WERI-Rb-1 (cell line): ENCODE results near the gene SLC24A4.
A peak's percentile ranks its signal among the peaks of the same experiment; 100 is the strongest.

ENCODE experiments used
- DNase-seq: peaks from one replicate; pipeline ENCODE4 v3.0.0-alpha.2; 2020
- H3K27ac ChIP-seq: fragments of 250-450 bp; sonication (Bioruptor Pico); 2 replicates; pipeline ENCODE4 v1.5.1; 2020; ENCODE audit warnings: mild to moderate bottlenecking, moderate library complexity
- H3K27me3 ChIP-seq: fragments of 250-450 bp; sonication (Bioruptor Pico); 2 replicates; pipeline ENCODE4 v1.5.1; 2021; ENCODE audit warnings: mild to moderate bottlenecking, low read depth, moderate library complexity; ENCODE audit not compliant: insufficient read depth, severe bottlenecking
- H3K36me3 ChIP-seq: fragments of 250-450 bp; sonication (Bioruptor Pico); 2 replicates; pipeline ENCODE4 v1.5.1; 2020; ENCODE audit warnings: mild to moderate bottlenecking, moderate library complexity
- H3K4me3 ChIP-seq: 2 replicates; pipeline ENCODE4 v1.5.1; 2011; ENCODE audit warnings: low read depth, mild to moderate bottlenecking, control low read depth, low read length
- H3K9me3 ChIP-seq: fragments of 250-450 bp; sonication (Bioruptor Pico); 2 replicates; pipeline ENCODE4 v1.5.1; 2021; ENCODE audit warnings: mild to moderate bottlenecking, moderate library complexity; ENCODE audit not compliant: severe bottlenecking
- CTCF ChIP-seq: IDR thresholded peaks from 2 replicates; pipeline ENCODE4 v1.5.1; 2011; ENCODE audit warnings: low read depth, mild to moderate bottlenecking, control low read depth, inconsistent platforms, low read length

The SLC24A4 gene

DNA sequence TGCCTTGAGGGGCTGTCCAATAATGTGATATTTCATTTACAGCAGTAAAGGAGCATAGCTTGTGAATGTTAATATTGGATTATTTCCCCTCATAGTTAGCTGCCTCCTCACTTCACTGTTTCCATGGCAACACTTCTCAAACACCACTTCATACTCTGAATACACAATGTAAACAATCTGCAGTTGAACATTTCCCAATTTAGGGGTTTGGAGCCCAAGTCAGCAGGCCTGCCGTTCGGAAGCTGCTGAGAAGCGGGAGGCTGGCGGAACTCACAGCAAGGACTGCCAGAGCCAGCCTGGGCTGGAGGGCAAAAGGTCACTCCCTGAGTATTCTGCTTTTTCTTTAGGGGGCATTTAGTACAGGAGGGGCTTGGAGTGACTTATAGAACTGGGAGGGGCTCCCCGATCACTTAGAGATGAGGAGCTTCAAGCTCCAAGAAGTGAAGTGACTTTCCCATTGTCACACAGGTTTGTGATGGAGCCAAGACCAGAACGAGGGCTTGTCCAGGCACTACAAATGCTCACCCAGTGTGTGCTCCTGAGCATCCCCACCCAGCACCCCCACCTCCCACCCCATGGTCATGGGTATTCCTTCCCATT, 12.1 kb upstream of the SLC24A4 start:
- H3K4me3 ChIP-seq: no peak overlapping the region
- no peak for DNase-seq
- no peak for TF ChIP-seq CTCF
- no peak overlapping the region for H3K27ac ChIP-seq
- H3K27me3 ChIP-seq: no peaks in the 10 kb centered on the region
- H3K9me3 ChIP-seq: no peaks in the 10 kb centered on the region
- no peaks in the 10 kb centered on the region for H3K36me3 ChIP-seq

DNA sequence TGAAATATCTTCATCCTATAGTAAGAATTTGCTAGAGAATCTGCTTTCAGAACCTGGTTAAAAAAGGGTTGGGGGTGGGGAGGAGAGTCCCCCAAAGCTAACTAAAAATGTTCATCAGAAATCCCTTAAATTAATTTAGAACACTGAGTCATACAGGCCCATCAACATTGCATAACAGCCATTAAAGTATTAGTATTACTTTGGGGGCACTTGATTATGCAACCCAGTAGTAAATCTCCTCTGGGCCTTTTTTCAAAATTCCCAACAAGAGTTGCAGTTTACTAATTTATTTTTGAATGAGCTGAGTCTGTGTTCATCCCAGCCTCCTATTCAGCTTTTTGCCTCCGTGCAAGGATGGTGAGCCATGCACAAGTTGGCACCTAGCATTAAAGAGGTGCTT, 8.8 kb upstream of the SLC24A4 start:
- no peak for TF ChIP-seq CTCF
- Histone ChIP-seq H3K36me3 (no peaks in the 10 kb centered on the region), H3K27ac (no peak overlapping the region), H3K9me3 (no peaks in the 10 kb centered on the region), H3K27me3 (no peaks in the 10 kb centered on the region), H3K4me3 (no peak overlapping the region)
- DNase-seq: no peak

- no peak overlapping the region for H3K27ac ChIP-seq
- H3K36me3 ChIP-seq: no peaks in the 10 kb centered on the region
- DNase-seq: no peak
- H3K9me3 ChIP-seq: no peaks in the 10 kb centered on the region
- 0 out of 2 replicates have a peak, but pooled peaks have one; percentile 25 for TF ChIP-seq CTCF
- H3K27me3 ChIP-seq: no peaks in the 10 kb centered on the region
- H3K4me3 ChIP-seq: no peak overlapping the region
Observed at GRCh38 chr14:92315050-92315805, 7.7 kb upstream of the SLC24A4 start.

DNA sequence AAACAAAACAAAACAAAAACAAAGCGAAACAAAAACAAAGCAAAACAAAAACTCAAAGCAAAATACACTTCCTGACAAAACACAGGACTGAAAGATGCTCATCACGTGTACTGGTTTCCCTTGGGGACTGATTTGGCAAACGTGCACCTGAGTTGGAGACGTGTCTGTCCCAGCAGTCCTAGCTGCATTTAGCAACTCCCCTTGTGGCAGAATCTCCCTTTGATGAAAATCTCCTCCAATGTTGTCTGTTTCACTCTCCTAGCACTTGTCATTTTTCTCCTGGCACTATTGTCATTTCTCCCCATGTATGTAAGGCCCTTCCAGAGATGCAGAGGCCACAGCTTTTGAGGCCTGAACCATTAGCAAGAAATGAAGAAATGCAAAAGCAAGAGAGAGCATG, 6.8 kb upstream of the SLC24A4 start:
- H3K36me3 ChIP-seq: no peaks in the 10 kb centered on the region
- TF ChIP-seq CTCF: no peak
- no peaks in the 10 kb centered on the region for H3K9me3 ChIP-seq
- H3K27ac ChIP-seq: no peak overlapping the region
- no peak for DNase-seq
- H3K27me3 ChIP-seq: no peaks in the 10 kb centered on the region
- no peak overlapping the region for H3K4me3 ChIP-seq

- no peak for TF ChIP-seq CTCF
- Histone ChIP-seq H3K4me3 (no peak overlapping the region), H3K36me3 (no peaks in the 10 kb centered on the region), H3K27me3 (no peaks in the 10 kb centered on the region), H3K9me3 (no peaks in the 10 kb centered on the region), H3K27ac (no peak overlapping the region)
- DNase-seq: no peak
Observed at GRCh38 chr14:92316937-92317336, 6.0 kb upstream of the SLC24A4 start.
